HG02884 (cell line): Measurements from ENCODE around the gene FIBP.
"Not testable (repeated sequence)": the region's sequence is repeated elsewhere in the genome, so short reads cannot be mapped to it uniquely, and the experiment has no call there.

ENCODE experiments used
- ATAC-seq: cut with Tn5 transposase; IDR thresholded peaks from one replicate; pipeline ENCODE4 v1.9.1; 2021; ENCODE audit warnings: mild to moderate bottlenecking, moderate library complexity; ENCODE audit not compliant: unreplicated experiment

FIBP gene

GRCh38 chr11:65915101-65915820 lies 27.0 kb upstream of the FIBP start:
- no peak for ATAC-seq

GRCh38 chr11:65912845-65913244 lies 24.6 kb upstream of the FIBP start:
- no peak for ATAC-seq

GRCh38 chr11:65911682-65912568 lies 23.7 kb upstream of the FIBP start:
- no peak for ATAC-seq

- ATAC-seq = no peak
These were observed 19.6 kb upstream of the FIBP start for GRCh38 chr11:65907878-65908277.

GRCh38 chr11:65906602-65907001 lies 18.3 kb upstream of the FIBP start:
- ATAC-seq = no peak

GRCh38 chr11:65903715-65904114 lies 15.4 kb upstream of the FIBP start:
- ATAC-seq = no peak

- ATAC-seq = no peak
These were observed 14.8 kb upstream of the FIBP start for GRCh38 chr11:65903068-65903481.

GRCh38 chr11:65900899-65901180 lies 12.6 kb upstream of the FIBP start:
- no peak for ATAC-seq

GRCh38 chr11:65900125-65900898 lies 12.0 kb upstream of the FIBP start, which contains the start of gene FOSL1:
Gene FOSL1 (minus strand): TSS chr11:65900388. CDS start chr11:65900339, 49 bp downstream.
- ATAC-seq = peak; percentile 54

- no peak for ATAC-seq
These were observed 11.3 kb upstream of the FIBP start for GRCh38 chr11:65899356-65900124.

- ATAC-seq = no peak
These were observed 10.5 kb upstream of the FIBP start for GRCh38 chr11:65898656-65899355.

- no peak for ATAC-seq
These were observed 8.8 kb upstream of the FIBP start for GRCh38 chr11:65897020-65897471.

GRCh38 chr11:65896034-65896999 lies 8.0 kb upstream of the FIBP start:
- no peak for ATAC-seq

GRCh38 chr11:65895482-65895981 lies 7.3 kb upstream of the FIBP start:
- no peak for ATAC-seq

GRCh38 chr11:65894034-65894591 lies 5.8 kb upstream of the FIBP start:
- ATAC-seq = no peak

- no peak for ATAC-seq
These were observed 4.5 kb upstream of the FIBP start for GRCh38 chr11:65892661-65893317.

- ATAC-seq = not testable (repeated sequence)
These were observed 3.9 kb upstream of the FIBP start for GRCh38 chr11:65892137-65892540.
